ENCODE measurements around the gene CREB3. TPM values are rescaled to one million over a fixed set of nuclear protein-coding genes. Genes with fewer than 3 reads are reported as not detected.

CREB3 gene
- total and polyA plus RNA-seq, 2 experiments from 2014 or later, result 20.3 to 32.4 TPM

GRCh38 chr9:35771534-35771933 is 39.1 kb downstream of the CREB3 start (continued):
- TF ChIP-seq REST (IDR thresholded peaks at IDR 0.05; ENCODE audit: unreplicated experiment) (no peak), NANOG (IDR thresholded peaks at IDR 0.05; ENCODE audit: borderline replicate concordance) (no peak), EZH2phosphoT487 (IDR thresholded peaks at IDR 0.05; ENCODE audit: unreplicated experiment) (no peak)

DNA sequence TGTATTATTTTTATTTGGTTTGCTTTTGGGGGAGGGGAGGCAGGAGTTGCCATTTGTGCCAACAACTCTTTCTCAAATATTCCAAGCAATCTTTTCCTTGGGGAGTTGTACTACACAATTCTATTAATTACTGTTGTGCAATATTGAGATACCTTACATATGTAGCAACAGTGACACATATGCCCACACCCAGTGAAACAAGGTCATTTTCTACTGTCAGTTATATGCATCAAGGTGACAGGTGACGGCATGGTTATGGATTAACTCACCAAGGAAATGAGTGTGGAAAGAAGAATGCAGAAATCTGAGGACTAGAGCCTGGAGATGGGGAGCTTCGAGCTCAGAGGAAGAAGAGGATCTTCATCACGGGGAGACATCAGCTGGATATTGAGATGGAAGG is 39.5 kb downstream of the CREB3 start:
- Histone ChIP-seq H3K4me1 (ENCODE audit: insufficient read depth) (peaks cover 16% of the 10 kb centered on the region), H3K27me3 (ENCODE audit: insufficient read depth) (no peaks in the 10 kb centered on the region), H3K4me2 (no peak overlapping the region), H3K36me3 (ENCODE audit: insufficient read depth) (no peaks in the 10 kb centered on the region), H2AFZ (no peak overlapping the region), H3F3A (replicated peaks; ENCODE audit: low read depth) (0 out of 2 replicates have a peak, but pooled peaks cover 4% of the 10 kb centered on the region), H3K9me2 (ENCODE audit: insufficient read depth) (no peaks in the 10 kb centered on the region), H3K27ac (ENCODE audit: low read depth) (no peak overlapping the region), H4K20me1 (replicated peaks; ENCODE audit: insufficient read depth) (peaks cover 3% of the 10 kb centered on the region; the same call in 1 of the 2 replicates), H3K79me2 (replicated peaks; ENCODE audit: insufficient read depth) (no peaks in the 10 kb centered on the region; the same call in 1 of the 2 replicates), H3K4me3 (no peak overlapping the region)
- DNase-seq (ENCODE audit: low spot score) (no peak), ATAC-seq (no peak)
- Mint-ChIP-seq H3K4me3 (no peak overlapping the region), H3K27ac (no peak overlapping the region), H3K27me3 (ENCODE audit: insufficient read depth, low read depth, poor library complexity) (no peaks in the 10 kb centered on the region), H3K9me3 (no peaks in the 10 kb centered on the region), H3K36me3 (ENCODE audit: low read depth) (no peaks in the 10 kb centered on the region), H3K4me1 (peaks cover 16% of the 10 kb centered on the region)
- TF ChIP-seq ZNF331 (CRISPR knock-in tag; IDR thresholded peaks at IDR 0.05; ENCODE audit: low read depth) (no peak), EZH2 (IDR thresholded peaks at IDR 0.05; ENCODE audit: low read depth, unreplicated experiment) (no peak), CTCF (conservative IDR thresholded peaks at IDR 0.05; ENCODE audit: low read depth in 2 of 2) (no peak), POLR2AphosphoS5 (IDR thresholded peaks at IDR 0.05; ENCODE audit: low read depth) (no peak), JUNB (IDR thresholded peaks at IDR 0.05; ENCODE audit: unreplicated experiment) (no peak), ZNF114 (CRISPR knock-in tag; IDR thresholded peaks at IDR 0.05) (no peak), CREB1 (CRISPR knock-in tag; IDR thresholded peaks at IDR 0.05; ENCODE audit: low read depth) (no peak), NANOG (IDR thresholded peaks at IDR 0.05; ENCODE audit: borderline replicate concordance) (no peak), ZNF462 (CRISPR knock-in tag; IDR thresholded peaks at IDR 0.05) (no peak), EZH2phosphoT487 (IDR thresholded peaks at IDR 0.05; ENCODE audit: unreplicated experiment) (no peak)
- TF ChIP-seq, protein P1, sequence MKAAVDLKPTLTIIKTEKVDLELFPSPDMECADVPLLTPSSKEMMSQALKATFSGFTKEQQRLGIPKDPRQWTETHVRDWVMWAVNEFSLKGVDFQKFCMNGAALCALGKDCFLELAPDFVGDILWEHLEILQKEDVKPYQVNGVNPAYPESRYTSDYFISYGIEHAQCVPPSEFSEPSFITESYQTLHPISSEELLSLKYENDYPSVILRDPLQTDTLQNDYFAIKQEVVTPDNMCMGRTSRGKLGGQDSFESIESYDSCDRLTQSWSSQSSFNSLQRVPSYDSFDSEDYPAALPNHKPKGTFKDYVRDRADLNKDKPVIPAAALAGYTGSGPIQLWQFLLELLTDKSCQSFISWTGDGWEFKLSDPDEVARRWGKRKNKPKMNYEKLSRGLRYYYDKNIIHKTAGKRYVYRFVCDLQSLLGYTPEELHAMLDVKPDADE (IDR thresholded peaks at IDR 0.05), result no peak
